ENCODE results near the gene GLDC.

Gene GLDC

DNA sequence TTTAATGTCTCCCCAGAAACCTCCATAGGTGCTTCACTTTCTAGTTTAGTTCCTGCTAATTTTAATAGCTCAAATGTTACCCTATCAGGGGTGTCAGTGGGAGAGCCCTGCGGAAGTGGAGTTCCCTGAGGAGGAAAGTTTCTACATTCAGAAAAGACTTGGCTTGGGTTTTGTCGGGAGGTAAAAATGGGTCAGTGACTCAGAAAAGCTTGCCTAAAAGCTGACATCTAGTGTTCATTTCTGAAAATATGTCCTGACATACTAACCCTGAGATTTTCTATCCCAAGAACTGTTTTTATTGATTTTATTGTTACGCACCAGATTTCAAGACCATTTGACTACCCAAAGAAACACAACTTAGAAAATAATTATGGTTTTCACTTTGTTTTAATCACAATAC lies 40.9 kb upstream of the GLDC start:
- ChIA-PET CTCF (no interaction called here), POLR2A (ENCODE audit: low non-redundant PET) (no interaction called here)
- no peak for DNase-seq (ENCODE audit: low spot score)
- TF ChIP-seq CTCF (conservative IDR thresholded peaks at IDR 0.05; ENCODE audit: low read depth), result 0 out of 2 replicates have a peak, but pooled peaks have one; percentile 38
- H3K27ac ChIP-seq, result no peak overlapping the region

- POLR2A ChIA-PET (ENCODE audit: low non-redundant PET), result interaction anchor here (0.6 to 0.9 kb wide), 4 partner anchors 34 to 481 kb away, joined by 3 to 7 read pairs (median 4); partner anchors contain the start of gene KDM4C
- TF ChIP-seq CTCF (conservative IDR thresholded peaks at IDR 0.05; ENCODE audit: low read depth), result no peak
- CTCF ChIA-PET, result interaction anchor here (0.7 kb wide), 2 partner anchors 18 to 834 kb away, joined by 3 to 5 read pairs; no protein-coding TSS in a partner anchor
- DNase-seq (ENCODE audit: low spot score), result no peak
- peak overlapping the region; percentile 97 for H3K27ac ChIP-seq
These were observed 36.5 kb upstream of the GLDC start for GRCh38 chr9:6681957-6682501.

GRCh38 chr9:6681147-6681956 lies 35.8 kb upstream of the GLDC start:
- ChIA-PET POLR2A (ENCODE audit: low non-redundant PET) (interaction anchor here (0.6 to 0.9 kb wide), 4 partner anchors 34 to 480 kb away, joined by 3 to 7 read pairs (median 4); partner anchors contain the start of gene KDM4C), CTCF (no interaction called here)
- no peak for TF ChIP-seq CTCF (conservative IDR thresholded peaks at IDR 0.05; ENCODE audit: low read depth)
- peak; percentile 92 for DNase-seq (ENCODE audit: low spot score)
- H3K27ac ChIP-seq, result peak overlapping the region; percentile 97

DNA sequence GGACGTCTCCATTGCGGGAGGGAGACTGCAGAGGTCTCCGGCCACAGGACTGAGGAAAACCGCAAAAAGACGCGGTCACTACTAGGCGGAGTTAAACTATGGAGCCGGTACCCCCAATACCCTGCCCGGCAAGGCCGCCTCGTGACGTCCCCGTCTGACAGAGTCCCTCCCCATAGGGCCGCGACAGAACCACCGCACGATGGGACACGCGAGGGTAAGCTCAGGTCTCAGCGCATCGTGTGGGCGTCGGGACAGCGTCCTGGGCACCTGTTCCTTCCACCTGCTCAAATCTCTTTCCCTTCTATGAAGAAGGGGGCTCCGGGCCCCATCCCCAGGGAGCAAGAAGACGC lies 35.2 kb upstream of the GLDC start:
- POLR2A ChIA-PET (ENCODE audit: low non-redundant PET), result interaction anchor here (0.6 kb wide), 1 partner anchor 17 kb away, joined by 7 read pairs; no protein-coding TSS in a partner anchor
- no peak for TF ChIP-seq CTCF (conservative IDR thresholded peaks at IDR 0.05; ENCODE audit: low read depth)
- CTCF ChIA-PET, result interaction anchor here (0.5 kb wide), 1 partner anchor 325 kb away, joined by 3 read pairs; no protein-coding TSS in a partner anchor
- H3K27ac ChIP-seq, result peak overlapping the region; percentile 97
- peak; percentile 10 for DNase-seq (ENCODE audit: low spot score)

DNA sequence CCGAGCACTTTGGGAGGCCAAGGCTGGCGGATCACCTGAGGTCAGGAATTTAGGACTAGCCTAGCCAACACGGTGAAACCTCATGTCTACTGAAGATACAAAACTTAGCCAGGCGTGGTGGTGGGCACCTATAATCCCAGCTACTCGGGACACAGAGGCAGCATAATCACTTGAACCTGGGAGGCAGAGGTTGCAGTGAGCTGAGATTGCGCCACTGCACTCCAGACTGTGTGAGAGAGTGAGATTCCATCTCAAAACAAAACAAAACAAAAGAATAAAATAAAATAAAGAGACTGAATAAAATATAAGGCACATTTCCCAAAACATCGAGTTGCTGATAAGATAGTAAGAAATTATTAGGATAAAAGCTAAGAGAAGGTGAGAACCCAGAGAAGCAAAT lies 32.3 kb upstream of the GLDC start:
- no peak for DNase-seq (ENCODE audit: low spot score)
- POLR2A ChIA-PET (ENCODE audit: low non-redundant PET), result no interaction called here
- CTCF ChIA-PET, result no interaction called here
- no peak overlapping the region for H3K27ac ChIP-seq
- TF ChIP-seq CTCF (conservative IDR thresholded peaks at IDR 0.05; ENCODE audit: low read depth), result no peak

- no peak for TF ChIP-seq CTCF (conservative IDR thresholded peaks at IDR 0.05; ENCODE audit: low read depth)
- no peak for DNase-seq (ENCODE audit: low spot score)
- H3K27ac ChIP-seq, result no peak overlapping the region
- ChIA-PET CTCF (no interaction called here), POLR2A (ENCODE audit: low non-redundant PET) (no interaction called here)
These were observed 30.9 kb upstream of the GLDC start for GRCh38 chr9:6676254-6676921.

Measured in RWPE1 (cell line).